Daoy (cell line): ENCODE results near the gene DAZAP2. TPM values are rescaled to one million over a fixed set of nuclear protein-coding genes. Genes with fewer than 3 reads are reported as not detected.
"Not testable (repeated sequence)": the region's sequence is repeated elsewhere in the genome, so short reads cannot be mapped to it uniquely, and the experiment has no call there.

Source experiments
- DNase-seq: peaks from one replicate; pipeline ENCODE4 v3.0.0-alpha.2; 2015; ENCODE audit warnings: low read depth
- total RNA-seq: library from RNA; depleted of rRNA; stranded (reverse); fragments of >200 nt; shearing (Covaris generic); gene quantifications from 2 replicates; pipeline ENCODE4 v1.2.3, GENCODE V29; 2014

Gene DAZAP2
- total RNA-seq, 1 experiment from 2014 or later: 263 TPM

DNA sequence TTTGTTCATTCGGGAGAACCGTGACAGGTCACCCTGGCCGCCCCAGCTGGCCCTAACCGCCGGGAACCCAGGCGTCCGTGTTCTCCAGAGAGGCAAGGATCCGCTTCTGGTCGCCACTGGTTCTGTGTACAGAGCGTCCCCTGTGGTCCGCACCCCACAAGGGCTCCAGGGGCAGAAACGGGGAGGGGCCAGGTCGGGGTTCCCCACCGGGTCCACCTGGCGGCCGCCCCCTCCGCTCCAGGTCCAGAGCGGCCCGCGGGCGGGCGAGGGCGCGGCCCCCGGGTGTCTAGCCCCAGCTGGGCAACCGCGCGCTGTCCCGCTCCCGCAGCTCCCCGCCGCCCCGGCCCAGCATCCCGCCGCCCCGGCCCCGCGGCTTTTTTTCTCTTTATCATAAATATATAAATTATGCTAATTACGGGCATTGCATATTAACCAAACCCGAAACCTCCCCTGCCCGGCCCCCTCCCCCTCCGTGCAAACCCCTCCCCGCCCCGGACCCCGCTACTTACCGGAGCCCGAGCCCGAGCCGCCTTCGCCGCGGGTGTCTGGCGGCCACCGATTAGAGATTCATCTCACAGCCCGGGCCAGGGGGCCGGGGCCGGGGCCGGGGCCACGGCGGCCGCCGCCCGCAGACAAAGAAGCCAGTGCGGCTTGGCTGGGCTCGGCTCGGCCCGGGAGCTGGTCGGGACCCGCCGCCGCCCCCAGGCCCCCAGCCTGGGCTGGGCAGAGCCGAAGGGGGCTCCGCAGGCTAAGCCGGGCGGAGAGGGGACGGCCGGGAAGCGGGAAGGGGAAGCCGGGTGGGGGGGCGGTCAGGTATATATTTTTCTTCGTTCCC, 21.3 kb upstream of the DAZAP2 start:
- peak; percentile 31 for DNase-seq

GRCh38 chr12:51217968-51218606, 20.5 kb upstream of the DAZAP2 start, which contains the start of gene POU6F1:
POU6F1 (minus strand) TSS chr12:51218062; CDS start chr12:51206836, 11,226 bp downstream.
- peak; percentile 88 for DNase-seq

- no peak for DNase-seq
Measured at GRCh38 chr12:51218607-51219161, 19.9 kb upstream of the DAZAP2 start.

GRCh38 chr12:51219322-51219721, 19.3 kb upstream of the DAZAP2 start:
- DNase-seq: no peak

DNA sequence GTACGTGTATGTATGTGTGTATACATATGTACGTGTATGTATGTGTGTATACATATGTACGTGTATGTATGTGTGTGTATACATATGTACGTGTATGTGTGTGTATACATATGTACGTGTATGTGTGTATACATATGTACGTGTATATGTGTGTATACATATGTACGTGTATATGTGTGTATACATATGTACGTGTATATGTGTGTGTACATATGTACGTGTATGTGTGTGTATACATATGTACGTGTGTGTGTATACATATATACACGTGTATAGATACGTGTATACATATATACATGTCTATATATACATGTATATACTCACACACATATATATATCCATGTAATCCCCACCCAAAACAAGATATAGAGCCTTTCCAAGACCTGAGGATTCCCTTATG, 18.8 kb upstream of the DAZAP2 start:
- not testable (repeated sequence) for DNase-seq

GRCh38 chr12:51222461-51222860, 16.2 kb upstream of the DAZAP2 start:
- no peak for DNase-seq

- no peak for DNase-seq
Measured at GRCh38 chr12:51224625-51225024, 14.0 kb upstream of the DAZAP2 start.

DNA sequence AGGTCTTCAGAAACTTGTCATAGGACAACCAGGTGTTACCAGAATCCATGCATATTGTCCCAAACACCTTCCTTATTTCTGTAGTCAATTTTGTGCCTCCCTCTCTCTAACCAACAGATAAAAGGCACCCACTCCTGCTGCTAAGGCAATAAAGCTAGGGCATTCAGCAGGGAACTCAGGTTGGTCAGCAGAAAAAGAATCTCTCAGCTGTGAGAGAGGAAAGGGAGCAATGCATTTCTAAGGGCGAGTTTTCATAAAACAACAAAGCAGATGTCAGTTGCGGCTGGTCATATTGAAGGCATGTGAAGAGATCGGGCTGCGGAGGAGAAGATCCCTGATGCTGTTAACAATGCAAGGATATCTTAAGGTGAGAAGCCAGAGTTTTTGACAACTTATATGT, 13.4 kb upstream of the DAZAP2 start:
- DNase-seq: no peak

DNA sequence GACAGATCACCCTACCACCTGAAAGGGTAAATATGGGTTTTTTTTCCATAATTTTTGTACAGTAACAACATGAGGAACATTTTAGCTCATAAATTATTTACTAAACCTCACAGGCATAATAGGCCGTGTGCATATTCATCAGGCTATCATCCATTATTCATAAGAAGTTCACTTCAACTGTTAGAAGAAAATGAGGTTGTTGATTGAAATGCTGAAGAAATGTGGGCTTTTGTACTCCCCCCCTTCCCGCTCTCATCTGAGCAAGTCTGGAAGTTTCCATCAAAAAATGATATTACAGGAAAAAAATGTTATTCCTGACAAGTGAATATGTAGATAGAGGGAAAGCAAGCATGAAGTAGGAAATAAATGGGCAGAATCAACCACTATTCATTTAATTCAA, 12.9 kb upstream of the DAZAP2 start:
- DNase-seq: no peak

DNA sequence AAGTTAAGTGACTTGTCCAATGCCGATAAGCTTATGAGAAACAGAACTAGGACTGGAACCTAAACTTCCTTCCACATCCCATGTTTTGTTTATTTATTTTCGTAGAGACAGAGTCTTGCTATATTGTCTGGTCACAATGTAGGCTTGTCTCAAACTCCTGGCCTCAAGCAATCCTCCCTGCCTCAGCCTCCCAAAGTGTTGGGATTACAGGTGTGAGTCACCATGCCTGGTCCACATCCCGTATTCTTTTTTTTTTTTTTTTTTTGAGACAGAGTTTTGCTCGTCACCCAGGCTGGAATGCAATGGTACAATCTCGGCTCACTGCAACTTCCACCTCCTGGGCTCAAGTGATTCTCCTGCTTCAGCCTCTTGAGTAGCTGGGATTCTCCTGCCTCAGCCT, 11.5 kb upstream of the DAZAP2 start:
- peak; percentile 11 for DNase-seq

- no peak for DNase-seq
Measured at GRCh38 chr12:51227962-51228361, 10.7 kb upstream of the DAZAP2 start.

- DNase-seq: no peak
Measured at GRCh38 chr12:51229116-51229809, 9.4 kb upstream of the DAZAP2 start.

- DNase-seq: no peak
Measured at GRCh38 chr12:51232642-51233041, 6.0 kb upstream of the DAZAP2 start.

DNA sequence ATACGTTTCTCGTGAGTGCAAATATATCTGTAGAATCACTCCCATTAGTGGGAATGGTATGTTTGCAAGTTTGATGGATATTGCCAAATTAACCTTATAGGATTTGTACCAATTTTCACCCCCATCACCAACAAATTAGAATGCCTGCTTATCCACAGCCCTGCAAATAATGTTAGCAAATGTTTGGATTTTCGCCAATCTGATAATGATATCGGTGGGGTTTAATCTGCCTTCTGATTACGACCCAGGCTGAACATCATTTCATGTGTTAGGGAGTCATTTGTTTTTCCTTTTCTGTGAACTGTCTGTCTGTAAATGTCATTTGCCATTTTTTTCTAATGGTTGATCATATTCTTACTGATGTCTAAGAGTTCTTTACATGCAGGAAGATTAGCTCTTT, 4.1 kb upstream of the DAZAP2 start:
- DNase-seq: no peak

DNA sequence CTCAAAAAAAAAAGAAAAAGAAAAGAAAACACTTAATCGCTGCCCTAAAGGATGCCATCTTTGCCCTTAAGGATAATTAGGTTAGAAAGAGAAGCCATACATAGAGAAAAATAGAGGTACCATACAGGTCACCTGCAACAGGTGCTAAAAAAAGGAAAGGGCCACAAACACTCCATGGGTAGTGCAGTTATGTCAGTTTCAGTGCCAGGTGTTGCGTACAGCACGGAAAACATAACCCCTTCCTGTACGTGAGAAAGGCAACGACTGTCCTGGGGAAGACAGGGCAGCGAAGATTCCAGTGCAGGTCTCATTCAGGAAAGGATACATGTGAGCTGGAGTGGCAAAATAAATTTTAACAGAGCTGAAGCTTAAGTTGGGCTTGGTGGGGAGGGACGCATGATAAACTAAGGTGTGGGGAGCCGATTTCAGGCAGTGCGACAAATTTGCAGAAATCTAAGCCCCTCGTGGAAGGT, 553 bp upstream of the DAZAP2 start:
- DNase-seq: no peak

GRCh38 chr12:51240971-51241370, 2.3 kb downstream of the DAZAP2 start:
- DNase-seq: no peak

DNA sequence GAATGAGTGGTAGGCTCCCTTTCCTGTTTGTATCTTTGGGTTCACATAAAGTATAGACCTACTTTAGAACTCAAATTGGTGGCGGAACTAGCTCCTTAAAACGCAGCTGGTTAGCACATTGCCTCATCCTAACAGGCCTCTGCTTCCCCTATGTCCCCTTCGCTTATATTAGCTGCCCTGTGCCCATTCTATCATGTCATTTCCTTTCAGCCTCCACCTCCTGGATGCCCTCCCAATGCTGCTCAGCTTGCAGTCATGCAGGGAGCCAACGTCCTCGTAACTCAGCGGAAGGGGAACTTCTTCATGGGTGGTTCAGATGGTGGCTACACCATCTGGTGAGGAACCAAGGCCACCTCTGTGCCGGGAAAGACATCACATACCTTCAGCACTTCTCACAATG, 3.5 kb downstream of the DAZAP2 start:
- DNase-seq: no peak

DNA sequence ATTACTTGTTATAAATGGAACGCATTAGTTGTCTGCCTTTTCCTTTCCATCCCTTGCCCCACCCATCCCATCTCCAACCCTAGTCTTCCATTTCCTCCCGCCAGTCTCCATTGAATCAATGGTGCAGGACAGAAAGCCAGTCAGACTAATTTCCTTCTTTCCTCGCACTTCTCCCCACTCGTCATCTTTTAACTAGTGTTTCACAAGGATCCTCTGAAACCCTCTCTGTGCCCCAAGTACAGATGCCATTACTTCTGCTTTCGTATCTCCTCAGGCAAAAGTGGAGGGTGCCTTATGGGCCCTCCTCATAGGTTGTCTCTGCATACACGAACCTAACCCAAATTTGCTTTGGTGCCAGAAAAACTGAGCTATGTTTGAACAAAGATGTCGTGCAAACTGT, 4.2 kb downstream of the DAZAP2 start:
- no peak for DNase-seq

- DNase-seq: no peak
Measured at GRCh38 chr12:51244269-51244668, 5.6 kb downstream of the DAZAP2 start.

- DNase-seq: no peak
Measured at GRCh38 chr12:51245476-51246253, 7.0 kb downstream of the DAZAP2 start.

- DNase-seq: peak; percentile 56
Measured at GRCh38 chr12:51246254-51246853, 7.7 kb downstream of the DAZAP2 start.
